Measurements from ENCODE around the gene TBC1D22A.

GRCh38 chr22:47064416-47064815 is 302.0 kb downstream of the TBC1D22A start:
- no peak for TF ChIP-seq EP300 (IDR thresholded peaks at IDR 0.05; ENCODE audit: low read depth)
- no peak for TF ChIP-seq POLR2A (IDR thresholded peaks at IDR 0.05)
- no peak for TF ChIP-seq CTCF (IDR thresholded peaks at IDR 0.05)
- no peak for TF ChIP-seq POLR2AphosphoS5 (IDR thresholded peaks at IDR 0.05)

Data from transverse colon (tissue), 4 donors.